ENCODE data around the gene MMP13. TPM values are rescaled to one million over a fixed set of nuclear protein-coding genes. Genes with fewer than 3 reads are reported as not detected.

Gene MMP13
- total and polyA plus RNA-seq, 12 donors, result not detected

- no peak for TF ChIP-seq CTCF (IDR thresholded peaks at IDR 0.05)
- Histone ChIP-seq H3K27ac (no peak overlapping the region), H3K27me3 (peaks cover 0 to 38% (median 0%) of the 10 kb centered on the region in 7 donors), H3K36me3 (no peaks in the 10 kb centered on the region), H3K4me1 (peaks cover 0 to 16% (median 0%) of the 10 kb centered on the region in 9 donors), H3K4me3 (no peak overlapping the region), H3K9me3 (peaks cover 0 to 2% (median 0%) of the 10 kb centered on the region in 11 donors)
- 82 to 87% methylated on average over 6 of the region's 6 CpGs for WGBS, 2 donors
- intact Hi-C loops (cut with DNase I), result no loop called here
- ATAC-seq (no peak), DNase-seq (no peak)
Observed at GRCh38 chr11:102926961-102927623, 28.4 kb downstream of the MMP13 start.

- no peak overlapping the region for H3K27ac ChIP-seq
- intact Hi-C loops (cut with DNase I), result no loop called here
- no peak for ATAC-seq
- no peak for TF ChIP-seq CTCF (IDR thresholded peaks at IDR 0.05)
- H3K9me3 ChIP-seq, result peaks cover 0 to 2% (median 0%) of the 10 kb centered on the region in 11 donors
- no peaks in the 10 kb centered on the region for H3K36me3 ChIP-seq
- peaks cover 0 to 16% (median 0%) of the 10 kb centered on the region in 9 donors for H3K4me1 ChIP-seq
- H3K27me3 ChIP-seq, result peaks cover 0 to 36% (median 0%) of the 10 kb centered on the region in 7 donors
- H3K4me3 ChIP-seq, result no peak overlapping the region
- no peak for DNase-seq
Observed at GRCh38 chr11:102926517-102926916, 29.0 kb downstream of the MMP13 start.

- DNase-seq (no peak), ATAC-seq (no peak)
- Histone ChIP-seq H3K4me1 (peaks cover 0 to 16% (median 0%) of the 10 kb centered on the region in 9 donors), H3K27me3 (peaks cover 0 to 34% (median 0%) of the 10 kb centered on the region in 7 donors), H3K27ac (no peak overlapping the region), H3K4me3 (no peak overlapping the region), H3K36me3 (no peaks in the 10 kb centered on the region), H3K9me3 (peaks cover 0 to 2% (median 0%) of the 10 kb centered on the region in 11 donors)
- intact Hi-C loops (cut with DNase I), result no loop called here
- TF ChIP-seq CTCF (IDR thresholded peaks at IDR 0.05), result no peak
- WGBS, 2 donors, result 98% methylated on average over 3 of the region's 3 CpGs
Observed at GRCh38 chr11:102925988-102926387, 29.5 kb downstream of the MMP13 start.

- H3K4me1 ChIP-seq, result peaks cover 0 to 20% (median 0%) of the 10 kb centered on the region in 9 donors
- H3K4me3 ChIP-seq, result no peak overlapping the region
- no peak for ATAC-seq
- H3K36me3 ChIP-seq, result no peaks in the 10 kb centered on the region
- no peak overlapping the region for H3K27ac ChIP-seq
- 65 to 77% methylated on average over 6 of the region's 6 CpGs for WGBS, 2 donors
- TF ChIP-seq CTCF (IDR thresholded peaks at IDR 0.05), result no peak
- intact Hi-C loops (cut with DNase I), result no loop called here
- peaks cover 0 to 34% (median 0%) of the 10 kb centered on the region in 7 donors for H3K27me3 ChIP-seq
- H3K9me3 ChIP-seq, result peaks cover 0 to 2% (median 0%) of the 10 kb centered on the region in 11 donors
- DNase-seq, result no peak
Observed at GRCh38 chr11:102924851-102925380, 30.6 kb downstream of the MMP13 start.
